ENCODE measurements around the gene PPIL6.

DNA sequence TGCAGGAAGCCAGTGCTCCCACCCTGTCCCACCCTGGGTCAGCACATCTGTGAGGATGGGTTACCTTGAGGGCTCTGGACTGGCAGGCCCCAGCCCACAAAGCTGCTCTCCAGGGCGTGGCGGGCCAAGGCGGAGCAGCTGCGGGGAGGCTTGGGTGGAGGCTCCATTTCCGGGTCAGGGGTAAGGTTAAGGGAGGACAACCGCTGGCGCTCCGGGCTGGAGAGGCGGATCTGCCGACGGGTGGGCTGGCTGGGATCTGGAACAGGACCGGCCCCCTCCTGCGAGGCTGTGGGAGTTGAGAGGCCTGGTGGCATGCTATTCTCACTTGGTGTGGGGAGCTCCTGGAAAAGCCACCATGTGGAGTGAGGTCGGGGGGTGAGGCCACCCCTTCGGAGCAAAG lies 5.6 kb upstream of the PPIL6 start:
- TF ChIP-seq CTCF (IDR thresholded peaks at IDR 0.05; ENCODE audit: low read length) (no peak), EZH2 (optimal IDR thresholded peaks at IDR 0.05; ENCODE audit: low read depth, low read length) (no peak)

Data from MM.1S (cell line).